ENCODE data around the gene GALNT6. TPM values are rescaled to one million over a fixed set of nuclear protein-coding genes. Genes with fewer than 3 reads are reported as not detected.

The GALNT6 gene
- total and polyA plus RNA-seq, 9 of the 15 experiments (the other 6 are each of a cell fraction or from before 2014, with no cell fraction given): 1.5 to 8.6 (median 5.1) TPM

DNA sequence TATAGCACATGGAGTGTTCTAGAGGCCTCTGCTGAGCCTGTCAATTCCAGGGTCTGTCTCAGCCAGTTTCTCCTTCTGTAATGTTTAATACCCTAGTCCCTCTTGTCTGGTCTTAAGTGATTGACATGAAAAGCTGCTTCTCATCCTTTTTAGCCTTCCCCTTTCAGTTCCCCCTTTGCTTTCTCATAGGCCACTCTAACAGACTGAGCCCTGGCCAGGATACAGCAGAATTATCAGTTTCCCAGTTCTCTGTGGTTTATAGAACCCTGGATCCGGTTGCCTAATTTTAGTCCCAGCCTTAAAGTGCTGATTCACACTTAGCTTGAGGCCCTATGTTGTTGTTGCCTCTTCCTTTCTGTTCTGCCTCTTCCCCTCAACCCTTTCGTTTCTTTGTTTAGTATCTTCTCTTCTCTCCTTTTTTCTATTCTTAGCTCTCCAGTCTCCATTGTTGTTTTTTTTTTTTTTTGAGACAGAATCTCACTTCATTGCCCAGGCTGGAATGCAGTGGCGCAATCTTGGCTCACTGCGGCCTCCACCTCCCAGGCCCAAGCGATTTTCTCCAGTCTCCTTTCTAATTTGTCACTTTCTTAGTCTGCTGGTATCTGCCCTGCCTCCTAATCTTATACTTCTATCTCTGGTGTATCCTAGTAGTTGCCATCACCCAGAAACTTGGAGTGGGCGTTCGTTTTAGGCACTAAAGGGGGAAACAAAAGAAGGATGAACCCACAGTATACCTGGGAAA, 64.3 kb downstream of the GALNT6 start (continued):
- TF ChIP-seq ZNF507 (tag; conservative IDR thresholded peaks at IDR 0.05): no peak

DNA sequence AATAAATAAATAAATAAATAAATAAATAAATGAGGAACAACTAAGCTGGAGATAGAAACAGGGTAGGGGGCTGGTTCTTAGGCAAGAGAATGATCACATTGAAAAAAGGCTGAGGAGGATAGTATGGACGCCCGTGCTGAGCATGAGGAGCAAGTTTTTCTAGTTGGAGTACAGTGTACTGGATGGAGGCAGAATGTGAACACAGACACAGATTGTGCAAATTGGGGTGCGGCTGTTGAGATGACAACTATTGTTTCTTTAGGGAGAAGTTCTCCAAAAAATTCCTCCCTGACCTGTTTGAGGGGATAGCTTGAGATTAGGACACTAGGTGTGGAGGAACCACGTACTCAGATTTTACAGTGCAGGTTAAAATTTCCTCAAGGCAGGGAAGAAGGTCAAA, 66.3 kb downstream of the GALNT6 start:
- no peak for DNase-seq (ENCODE audit: extremely low read depth in 1 of 4, low spot score in 3 of 4)
- H3K9me3 ChIP-seq (replicated peaks; ENCODE audit: control insufficient read depth, insufficient read depth, low read depth, low read length): no peaks in the 10 kb centered on the region
- intact Hi-C loops (cut with micrococcal nuclease) (no loop called here), in situ Hi-C loops (cut with MboI) (no loop called here)
- peaks cover 50 to 77% of the 10 kb centered on the region in 2 experiments for H3K4me1 ChIP-seq (replicated peaks in 1 of 2; ENCODE audit: control insufficient read depth in 2 of 2, insufficient read depth in 2 of 2, low read length in 2 of 2)
- H2AFZ ChIP-seq (ENCODE audit: low read depth, low read length): no peak overlapping the region
- no peaks in the 10 kb centered on the region for H4K20me1 ChIP-seq (replicated peaks; ENCODE audit: control insufficient read depth, insufficient read depth, low read length)
- H3K4me3 ChIP-seq: no peak overlapping the region
- H3K27me3 ChIP-seq (ENCODE audit: control insufficient read depth in 2 of 2, insufficient read depth in 2 of 2, low read length in 2 of 2): no peaks in the 10 kb centered on the region
- no peak for ATAC-seq
- no peak for FAIRE-seq
- no peak overlapping the region for H3K4me2 ChIP-seq (ENCODE audit: insufficient read depth, low read length)
- POLR2A ChIA-PET: no interaction called here
- BruUV-seq (replicated peaks): no TSS peak
- no peaks in the 10 kb centered on the region for H3K9me1 ChIP-seq (ENCODE audit: control insufficient read depth, insufficient read depth, low read length)
- H3K9ac ChIP-seq (ENCODE audit: insufficient read depth in 1 of 2, low read depth in 2 of 2, low read length in 2 of 2): no peak overlapping the region
- H3K79me2 ChIP-seq (ENCODE audit: control insufficient read depth, insufficient read depth, low read length): no peaks in the 10 kb centered on the region
- H3K36me3 ChIP-seq (ENCODE audit: control insufficient read depth, insufficient read depth, low read length): no peaks in the 10 kb centered on the region
- CTCF ChIA-PET (ENCODE audit: low intra/inter-chr PET ratio): no interaction called here
- H3K27ac ChIP-seq (ENCODE audit: extremely low read depth, low read depth, low read length): no peak overlapping the region
- 79% methylated on average over 4 of the region's 4 CpGs for WGBS (ENCODE audit: insufficient coverage, low coverage, missing lambda C conversion rate)
- TF ChIP-seq, protein P1, sequence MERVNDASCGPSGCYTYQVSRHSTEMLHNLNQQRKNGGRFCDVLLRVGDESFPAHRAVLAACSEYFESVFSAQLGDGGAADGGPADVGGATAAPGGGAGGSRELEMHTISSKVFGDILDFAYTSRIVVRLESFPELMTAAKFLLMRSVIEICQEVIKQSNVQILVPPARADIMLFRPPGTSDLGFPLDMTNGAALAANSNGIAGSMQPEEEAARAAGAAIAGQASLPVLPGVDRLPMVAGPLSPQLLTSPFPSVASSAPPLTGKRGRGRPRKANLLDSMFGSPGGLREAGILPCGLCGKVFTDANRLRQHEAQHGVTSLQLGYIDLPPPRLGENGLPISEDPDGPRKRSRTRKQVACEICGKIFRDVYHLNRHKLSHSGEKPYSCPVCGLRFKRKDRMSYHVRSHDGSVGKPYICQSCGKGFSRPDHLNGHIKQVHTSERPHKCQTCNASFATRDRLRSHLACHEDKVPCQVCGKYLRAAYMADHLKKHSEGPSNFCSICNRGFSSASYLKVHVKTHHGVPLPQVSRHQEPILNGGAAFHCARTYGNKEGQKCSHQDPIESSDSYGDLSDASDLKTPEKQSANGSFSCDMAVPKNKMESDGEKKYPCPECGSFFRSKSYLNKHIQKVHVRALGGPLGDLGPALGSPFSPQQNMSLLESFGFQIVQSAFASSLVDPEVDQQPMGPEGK (CRISPR knock-in tag; IDR thresholded peaks at IDR 0.05; ENCODE audit: borderline replicate concordance): no peak
- TF ChIP-seq TARDBP (IDR thresholded peaks at IDR 0.05) (no peak), TSC22D4 (tag; IDR thresholded peaks at IDR 0.05) (no peak), TEAD4 (IDR thresholded peaks at IDR 0.05; ENCODE audit: low read length) (no peak), TEAD4 (CRISPR knock-in tag; IDR thresholded peaks at IDR 0.05; ENCODE audit: borderline replicate concordance) (no peak), ZNF766 (CRISPR knock-in tag; conservative IDR thresholded peaks at IDR 0.05) (no peak), KDM2B (CRISPR knock-in tag; IDR thresholded peaks at IDR 0.05) (no peak), NR3C1 (CRISPR knock-in tag; IDR thresholded peaks at IDR 0.05) (no peak), SMAD4 (CRISPR knock-in tag; conservative IDR thresholded peaks at IDR 0.05) (no peak), HIVEP1 (CRISPR knock-in tag; IDR thresholded peaks at IDR 0.05) (no peak), ZKSCAN1 (IDR thresholded peaks at IDR 0.05; ENCODE audit: low read depth, low read length) (no peak), ZNF384 (IDR thresholded peaks at IDR 0.05; ENCODE audit: low read depth, low read length) (no peak), RAD21 (CRISPR knock-in tag; conservative IDR thresholded peaks at IDR 0.05 in 1 of 2, IDR thresholded peaks at IDR 0.05 in 1 of 2) (no peak), TAF15 (IDR thresholded peaks at IDR 0.05; ENCODE audit: low read depth, low read length) (no peak)
- TF ChIP-seq, protein P2, sequence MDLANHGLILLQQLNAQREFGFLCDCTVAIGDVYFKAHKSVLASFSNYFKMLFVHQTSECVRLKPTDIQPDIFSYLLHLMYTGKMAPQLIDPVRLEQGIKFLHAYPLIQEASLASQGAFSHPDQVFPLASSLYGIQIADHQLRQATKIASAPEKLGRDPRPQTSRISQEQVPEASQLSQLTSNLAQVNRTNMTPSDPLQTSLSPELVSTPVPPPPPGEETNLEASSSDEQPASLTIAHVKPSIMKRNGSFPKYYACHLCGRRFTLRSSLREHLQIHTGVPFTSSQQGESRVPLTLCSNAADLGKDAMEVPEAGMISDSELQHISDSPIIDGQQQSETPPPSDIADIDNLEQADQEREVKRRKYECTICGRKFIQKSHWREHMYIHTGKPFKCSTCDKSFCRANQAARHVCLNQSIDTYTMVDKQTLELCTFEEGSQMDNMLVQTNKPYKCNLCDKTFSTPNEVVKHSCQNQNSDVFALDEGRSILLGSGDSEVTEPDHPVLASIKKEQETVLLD (IDR thresholded peaks at IDR 0.05): no peak
